HepG2 (cell line): ENCODE measurements around the gene BCL11B. TPM values are rescaled to one million over a fixed set of nuclear protein-coding genes. Genes with fewer than 3 reads are reported as not detected.

Source experiments
- ATF1 ChIP-seq: IDR thresholded peaks from 2 replicates; pipeline ENCODE4 v1.6.1; 2016; ENCODE audit warnings: mild to moderate bottlenecking, control low read depth
- BCL6 ChIP-seq: IDR thresholded peaks from 2 replicates; pipeline ENCODE4 v1.6.1; 2016; ENCODE audit warnings: missing genetic modification reagents, missing compliant biosample characterization
- ELF4 ChIP-seq: sonication (generic); formaldehyde crosslinking; IDR thresholded peaks from 2 replicates; pipeline ENCODE4 v1.5.0; 2020; ENCODE audit warnings: missing genetic modification reagents, mild to moderate bottlenecking, moderate library complexity, borderline replicate concordance
- KAT7 ChIP-seq: IDR thresholded peaks from 2 replicates; pipeline ENCODE4 v1.6.1; 2018; ENCODE audit warnings: borderline replicate concordance, missing compliant biosample characterization
- KLF9 ChIP-seq: IDR thresholded peaks from 2 replicates; pipeline ENCODE4 v1.6.1; 2016; ENCODE audit warnings: low read depth
- SATB2 ChIP-seq: sonication (generic); formaldehyde crosslinking; IDR thresholded peaks from 2 replicates; pipeline ENCODE4 v1.5.0; 2020; ENCODE audit warnings: missing genetic modification reagents
- SMAD1 ChIP-seq: sonication (generic); formaldehyde crosslinking; IDR thresholded peaks from 2 replicates; pipeline ENCODE4 v1.4.0; 2020; ENCODE audit warnings: missing genetic modification reagents, low read depth, mild to moderate bottlenecking, borderline replicate concordance
- SYNCRIP ChIP-seq: fragments of 200-400 bp; formaldehyde crosslinking; IDR thresholded peaks from 2 replicates; pipeline ENCODE4 v1.6.1; 2018; ENCODE audit warnings: mild to moderate bottlenecking, low read depth, low read length; ENCODE audit not compliant: insufficient read depth
- TCF7 ChIP-seq: sonication (generic); IDR thresholded peaks from 2 replicates; pipeline ENCODE4 v1.6.1; 2016; ENCODE audit warnings: antibody characterized with exemption, low read depth
- ZMYM3 ChIP-seq: sonication (generic); formaldehyde crosslinking; IDR thresholded peaks from 2 replicates; pipeline ENCODE4 v1.5.1; 2020; ENCODE audit warnings: mild to moderate bottlenecking, missing genetic modification reagents
- ZNF12 ChIP-seq: sonication (generic); formaldehyde crosslinking; IDR thresholded peaks from 2 replicates; pipeline ENCODE4 v1.5.0; 2020; ENCODE audit warnings: missing genetic modification reagents
- ZNF17 ChIP-seq: sonication (generic); formaldehyde crosslinking; IDR thresholded peaks from 2 replicates; pipeline ENCODE4 v1.5.0; 2020; ENCODE audit warnings: mild to moderate bottlenecking, missing genetic modification reagents
- ZSCAN25 ChIP-seq: sonication (generic); formaldehyde crosslinking; IDR thresholded peaks from 2 replicates; pipeline ENCODE4 v1.8.0; 2022; ENCODE audit warnings: mild to moderate bottlenecking, missing genetic modification reagents
- polyA plus RNA-seq, 8 experiments: library from polyadenylated mRNA; depleted of rRNA in 3 of 8; stranded (reverse) in 7 of 8; unstranded in 1 of 8; fragments of >200 nt; fragmentation: Illumina TruSeq in 4 of 8; extraction: Trizol in 4 of 8; gene quantifications; 2 replicates each; pipeline versions ENCODE4 v1.2.1 to v1.2.3, GENCODE V29; 2011 to 2016; ENCODE audit warnings: low read depth in 4 of 8, missing spikeins in 1 of 8, mixed read lengths in 1 of 8; ENCODE audit not compliant: insufficient read depth in 1 of 8
- total RNA-seq, 5 experiments: library from RNA; depleted of rRNA; stranded (reverse); fragments of >200 nt; fragmentation: Illumina TruSeq; extraction: Trizol; gene quantifications; 2 replicates each; pipeline ENCODE4 v1.2.3, GENCODE V29; 2016; ENCODE audit warnings: low read depth in 1 of 5
- TF ChIP-seq, protein P1 (sequence below): sonication (generic); formaldehyde crosslinking; IDR thresholded peaks from 2 replicates; pipeline ENCODE4 v1.4.0; 2020; ENCODE audit warnings: missing genetic modification reagents, borderline replicate concordance
- TF ChIP-seq, protein P2 (sequence below): sonication (generic); formaldehyde crosslinking; IDR thresholded peaks from 2 replicates; pipeline ENCODE4 v1.4.0; 2020; ENCODE audit warnings: mild to moderate bottlenecking, missing genetic modification reagents
- TF ChIP-seq, protein P3 (sequence below): IDR thresholded peaks from 2 replicates; pipeline ENCODE4 v1.6.1; 2016; ENCODE audit warnings: missing compliant biosample characterization, missing genetic modification reagents, borderline replicate concordance
- TF ChIP-seq, protein P4 (sequence below): sonication (generic); formaldehyde crosslinking; IDR thresholded peaks from 2 replicates; pipeline ENCODE4 v1.4.0; 2020; ENCODE audit warnings: mild to moderate bottlenecking, missing genetic modification reagents
- TF ChIP-seq, protein P5 (sequence below): sonication (generic); formaldehyde crosslinking; IDR thresholded peaks from 2 replicates; pipeline ENCODE4 v1.5.1; 2020; ENCODE audit warnings: missing genetic modification reagents, mild to moderate bottlenecking, borderline replicate concordance
- TF ChIP-seq, protein P6 (sequence below): IDR thresholded peaks from 2 replicates; pipeline ENCODE4 v1.6.1; 2018; ENCODE audit warnings: missing genetic modification reagents

The BCL11B gene
- total and polyA plus RNA-seq, 2 of the 13 experiments (the other 11 are each of a cell fraction or from before 2014, with no cell fraction given), result not detected

DNA sequence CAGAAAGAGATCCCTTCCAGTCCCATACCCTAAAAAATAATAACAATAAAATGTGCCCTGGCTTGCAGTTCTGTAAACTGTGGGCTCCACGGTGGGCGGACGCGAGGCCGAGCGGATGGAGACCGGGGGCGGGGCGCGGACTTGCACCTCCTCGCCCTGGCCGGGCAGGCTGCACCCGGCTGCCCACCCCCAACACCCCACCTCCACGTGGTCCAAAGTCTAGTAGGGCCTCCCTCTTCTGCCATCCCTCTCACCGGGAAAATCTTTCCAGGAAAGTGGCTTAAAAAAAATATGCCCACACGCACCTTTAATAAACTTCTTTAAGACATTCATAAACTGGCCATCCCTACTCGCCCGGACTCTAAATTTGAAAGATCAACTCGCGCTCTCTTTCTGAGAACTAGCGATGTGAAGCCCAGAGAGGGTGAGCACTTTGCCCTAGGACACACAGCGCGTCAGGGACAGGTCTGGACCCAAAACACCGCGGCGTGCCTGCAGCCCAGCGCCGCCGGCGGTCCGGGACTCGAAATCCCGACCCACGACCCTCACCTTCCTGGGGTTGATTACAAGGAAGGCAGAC is 1.9 kb upstream of the BCL11B start (continued):
- TF ChIP-seq, protein P1, sequence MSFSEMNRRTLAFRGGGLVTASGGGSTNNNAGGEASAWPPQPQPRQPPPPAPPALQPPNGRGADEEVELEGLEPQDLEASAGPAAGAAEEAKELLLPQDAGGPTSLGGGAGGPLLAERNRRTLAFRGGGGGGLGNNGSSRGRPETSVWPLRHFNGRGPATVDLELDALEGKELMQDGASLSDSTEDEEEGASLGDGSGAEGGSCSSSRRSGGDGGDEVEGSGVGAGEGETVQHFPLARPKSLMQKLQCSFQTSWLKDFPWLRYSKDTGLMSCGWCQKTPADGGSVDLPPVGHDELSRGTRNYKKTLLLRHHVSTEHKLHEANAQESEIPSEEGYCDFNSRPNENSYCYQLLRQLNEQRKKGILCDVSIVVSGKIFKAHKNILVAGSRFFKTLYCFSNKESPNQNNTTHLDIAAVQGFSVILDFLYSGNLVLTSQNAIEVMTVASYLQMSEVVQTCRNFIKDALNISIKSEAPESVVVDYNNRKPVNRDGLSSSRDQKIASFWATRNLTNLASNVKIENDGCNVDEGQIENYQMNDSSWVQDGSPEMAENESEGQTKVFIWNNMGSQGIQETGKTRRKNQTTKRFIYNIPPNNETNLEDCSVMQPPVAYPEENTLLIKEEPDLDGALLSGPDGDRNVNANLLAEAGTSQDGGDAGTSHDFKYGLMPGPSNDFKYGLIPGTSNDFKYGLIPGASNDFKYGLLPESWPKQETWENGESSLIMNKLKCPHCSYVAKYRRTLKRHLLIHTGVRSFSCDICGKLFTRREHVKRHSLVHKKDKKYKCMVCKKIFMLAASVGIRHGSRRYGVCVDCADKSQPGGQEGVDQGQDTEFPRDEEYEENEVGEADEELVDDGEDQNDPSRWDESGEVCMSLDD (CRISPR knock-in tag), result no peak
- no peak for TF ChIP-seq ELF4 (CRISPR knock-in tag)
- peak; percentile 60 for TF ChIP-seq BCL6
- no peak for TF ChIP-seq KLF9 (CRISPR knock-in tag)
- TF ChIP-seq, protein P2, sequence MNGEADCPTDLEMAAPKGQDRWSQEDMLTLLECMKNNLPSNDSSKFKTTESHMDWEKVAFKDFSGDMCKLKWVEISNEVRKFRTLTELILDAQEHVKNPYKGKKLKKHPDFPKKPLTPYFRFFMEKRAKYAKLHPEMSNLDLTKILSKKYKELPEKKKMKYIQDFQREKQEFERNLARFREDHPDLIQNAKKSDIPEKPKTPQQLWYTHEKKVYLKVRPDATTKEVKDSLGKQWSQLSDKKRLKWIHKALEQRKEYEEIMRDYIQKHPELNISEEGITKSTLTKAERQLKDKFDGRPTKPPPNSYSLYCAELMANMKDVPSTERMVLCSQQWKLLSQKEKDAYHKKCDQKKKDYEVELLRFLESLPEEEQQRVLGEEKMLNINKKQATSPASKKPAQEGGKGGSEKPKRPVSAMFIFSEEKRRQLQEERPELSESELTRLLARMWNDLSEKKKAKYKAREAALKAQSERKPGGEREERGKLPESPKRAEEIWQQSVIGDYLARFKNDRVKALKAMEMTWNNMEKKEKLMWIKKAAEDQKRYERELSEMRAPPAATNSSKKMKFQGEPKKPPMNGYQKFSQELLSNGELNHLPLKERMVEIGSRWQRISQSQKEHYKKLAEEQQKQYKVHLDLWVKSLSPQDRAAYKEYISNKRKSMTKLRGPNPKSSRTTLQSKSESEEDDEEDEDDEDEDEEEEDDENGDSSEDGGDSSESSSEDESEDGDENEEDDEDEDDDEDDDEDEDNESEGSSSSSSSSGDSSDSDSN, result no peak
- TF ChIP-seq, protein P3, sequence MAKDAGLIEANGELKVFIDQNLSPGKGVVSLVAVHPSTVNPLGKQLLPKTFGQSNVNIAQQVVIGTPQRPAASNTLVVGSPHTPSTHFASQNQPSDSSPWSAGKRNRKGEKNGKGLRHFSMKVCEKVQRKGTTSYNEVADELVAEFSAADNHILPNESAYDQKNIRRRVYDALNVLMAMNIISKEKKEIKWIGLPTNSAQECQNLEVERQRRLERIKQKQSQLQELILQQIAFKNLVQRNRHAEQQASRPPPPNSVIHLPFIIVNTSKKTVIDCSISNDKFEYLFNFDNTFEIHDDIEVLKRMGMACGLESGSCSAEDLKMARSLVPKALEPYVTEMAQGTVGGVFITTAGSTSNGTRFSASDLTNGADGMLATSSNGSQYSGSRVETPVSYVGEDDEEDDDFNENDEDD (CRISPR knock-in tag), result no peak
- TF ChIP-seq ZSCAN25 (CRISPR knock-in tag), result no peak
- TF ChIP-seq SATB2 (CRISPR knock-in tag), result no peak
- TF ChIP-seq, protein P4, sequence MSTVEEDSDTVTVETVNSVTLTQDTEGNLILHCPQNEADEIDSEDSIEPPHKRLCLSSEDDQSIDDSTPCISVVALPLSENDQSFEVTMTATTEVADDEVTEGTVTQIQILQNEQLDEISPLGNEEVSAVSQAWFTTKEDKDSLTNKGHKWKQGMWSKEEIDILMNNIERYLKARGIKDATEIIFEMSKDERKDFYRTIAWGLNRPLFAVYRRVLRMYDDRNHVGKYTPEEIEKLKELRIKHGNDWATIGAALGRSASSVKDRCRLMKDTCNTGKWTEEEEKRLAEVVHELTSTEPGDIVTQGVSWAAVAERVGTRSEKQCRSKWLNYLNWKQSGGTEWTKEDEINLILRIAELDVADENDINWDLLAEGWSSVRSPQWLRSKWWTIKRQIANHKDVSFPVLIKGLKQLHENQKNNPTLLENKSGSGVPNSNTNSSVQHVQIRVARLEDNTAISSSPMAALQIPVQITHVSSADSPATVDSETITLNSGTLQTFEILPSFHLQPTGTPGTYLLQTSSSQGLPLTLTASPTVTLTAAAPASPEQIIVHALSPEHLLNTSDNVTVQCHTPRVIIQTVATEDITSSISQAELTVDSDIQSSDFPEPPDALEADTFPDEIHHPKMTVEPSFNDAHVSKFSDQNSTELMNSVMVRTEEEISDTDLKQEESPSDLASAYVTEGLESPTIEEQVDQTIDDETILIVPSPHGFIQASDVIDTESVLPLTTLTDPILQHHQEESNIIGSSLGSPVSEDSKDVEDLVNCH, result no peak
- no peak for TF ChIP-seq ZNF17 (CRISPR knock-in tag)
- TF ChIP-seq KAT7, result no peak
- no peak for TF ChIP-seq ZNF12 (CRISPR knock-in tag)
- no peak for TF ChIP-seq SMAD1 (CRISPR knock-in tag)
- TF ChIP-seq ZMYM3 (CRISPR knock-in tag), result peak; percentile 98
- no peak for TF ChIP-seq TCF7
- TF ChIP-seq, protein P5, sequence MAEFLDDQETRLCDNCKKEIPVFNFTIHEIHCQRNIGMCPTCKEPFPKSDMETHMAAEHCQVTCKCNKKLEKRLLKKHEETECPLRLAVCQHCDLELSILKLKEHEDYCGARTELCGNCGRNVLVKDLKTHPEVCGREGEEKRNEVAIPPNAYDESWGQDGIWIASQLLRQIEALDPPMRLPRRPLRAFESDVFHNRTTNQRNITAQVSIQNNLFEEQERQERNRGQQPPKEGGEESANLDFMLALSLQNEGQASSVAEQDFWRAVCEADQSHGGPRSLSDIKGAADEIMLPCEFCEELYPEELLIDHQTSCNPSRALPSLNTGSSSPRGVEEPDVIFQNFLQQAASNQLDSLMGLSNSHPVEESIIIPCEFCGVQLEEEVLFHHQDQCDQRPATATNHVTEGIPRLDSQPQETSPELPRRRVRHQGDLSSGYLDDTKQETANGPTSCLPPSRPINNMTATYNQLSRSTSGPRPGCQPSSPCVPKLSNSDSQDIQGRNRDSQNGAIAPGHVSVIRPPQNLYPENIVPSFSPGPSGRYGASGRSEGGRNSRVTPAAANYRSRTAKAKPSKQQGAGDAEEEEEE (CRISPR knock-in tag), result no peak
- no peak for TF ChIP-seq ATF1 (CRISPR knock-in tag)
- TF ChIP-seq, protein P6, sequence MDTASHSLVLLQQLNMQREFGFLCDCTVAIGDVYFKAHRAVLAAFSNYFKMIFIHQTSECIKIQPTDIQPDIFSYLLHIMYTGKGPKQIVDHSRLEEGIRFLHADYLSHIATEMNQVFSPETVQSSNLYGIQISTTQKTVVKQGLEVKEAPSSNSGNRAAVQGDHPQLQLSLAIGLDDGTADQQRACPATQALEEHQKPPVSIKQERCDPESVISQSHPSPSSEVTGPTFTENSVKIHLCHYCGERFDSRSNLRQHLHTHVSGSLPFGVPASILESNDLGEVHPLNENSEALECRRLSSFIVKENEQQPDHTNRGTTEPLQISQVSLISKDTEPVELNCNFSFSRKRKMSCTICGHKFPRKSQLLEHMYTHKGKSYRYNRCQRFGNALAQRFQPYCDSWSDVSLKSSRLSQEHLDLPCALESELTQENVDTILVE, result no peak
- TF ChIP-seq SYNCRIP, result no peak
